HG03139 (cell line): Measurements from ENCODE around the gene SBDS.
A peak's percentile ranks its signal among the peaks of the same experiment; 100 is the strongest.
"Not testable (repeated sequence)": the region's sequence is repeated elsewhere in the genome, so short reads cannot be mapped to it uniquely, and the experiment has no call there.

Experiments
- ATAC-seq: cut with Tn5 transposase; IDR thresholded peaks from one replicate; pipeline ENCODE4 v1.9.1; 2021; ENCODE audit not compliant: unreplicated experiment

SBDS gene

GRCh38 chr7:66995050-66995776 lies at the start of gene SBDS:
Gene SBDS (minus strand): TSS chr7:66995586. CDS start chr7:66995417, 169 bp downstream.
- ATAC-seq: peak; percentile 52

GRCh38 chr7:67043559-67043930 lies 48.2 kb upstream of the SBDS start:
- ATAC-seq: not testable (repeated sequence)

GRCh38 chr7:67042781-67043558 lies 47.6 kb upstream of the SBDS start:
- not testable (repeated sequence) for ATAC-seq

GRCh38 chr7:67040832-67041231 lies 45.4 kb upstream of the SBDS start:
- not testable (repeated sequence) for ATAC-seq

- not testable (repeated sequence) for ATAC-seq
These were observed 41.3 kb upstream of the SBDS start for GRCh38 chr7:67036432-67037395.

- no peak for ATAC-seq
These were observed 37.9 kb upstream of the SBDS start for GRCh38 chr7:67033251-67033650.

- not testable (repeated sequence) for ATAC-seq
These were observed 36.3 kb upstream of the SBDS start for GRCh38 chr7:67031685-67032084.

GRCh38 chr7:67025459-67025858 lies 30.1 kb upstream of the SBDS start:
- not testable (repeated sequence) for ATAC-seq

- no peak for ATAC-seq
These were observed 27.1 kb upstream of the SBDS start for GRCh38 chr7:67022511-67022910.

GRCh38 chr7:67021260-67021659 lies 25.9 kb upstream of the SBDS start:
- ATAC-seq: no peak

- no peak for ATAC-seq
These were observed 24.4 kb upstream of the SBDS start for GRCh38 chr7:67019562-67020390.

GRCh38 chr7:67018940-67019339 lies 23.6 kb upstream of the SBDS start:
- no peak for ATAC-seq

- not testable (repeated sequence) for ATAC-seq
These were observed 22.6 kb upstream of the SBDS start for GRCh38 chr7:67017971-67018370.

GRCh38 chr7:67014076-67014622 lies 18.8 kb upstream of the SBDS start:
- not testable (repeated sequence) for ATAC-seq

GRCh38 chr7:67009677-67010076 lies 14.3 kb upstream of the SBDS start:
- not testable (repeated sequence) for ATAC-seq

GRCh38 chr7:67008260-67008659 lies 12.9 kb upstream of the SBDS start:
- ATAC-seq: no peak

GRCh38 chr7:67006965-67007364 lies 11.6 kb upstream of the SBDS start:
- no peak for ATAC-seq

- ATAC-seq: not testable (repeated sequence)
These were observed 8.8 kb upstream of the SBDS start for GRCh38 chr7:67004145-67004544.

- ATAC-seq: not testable (repeated sequence)
These were observed 5.3 kb upstream of the SBDS start for GRCh38 chr7:67000601-67001258.
